GM18873 (cell line): Measurements from ENCODE around the gene MARCHF5.
"Not testable (repeated sequence)": the region's sequence is repeated elsewhere in the genome, so short reads cannot be mapped to it uniquely, and the experiment has no call there.

ENCODE experiments used
- ATAC-seq: cut with Tn5 transposase; IDR thresholded peaks from one replicate; pipeline ENCODE4 v1.9.1; 2021; ENCODE audit warnings: mild to moderate bottlenecking, moderate library complexity, moderate number of reproducible peaks; ENCODE audit not compliant: unreplicated experiment, low FRiP score

MARCHF5 gene

GRCh38 chr10:92303096-92303495, 12.1 kb downstream of the MARCHF5 start:
- ATAC-seq = no peak

- no peak for ATAC-seq
Measured at GRCh38 chr10:92304061-92304460, 13.1 kb downstream of the MARCHF5 start.

- no peak for ATAC-seq
Measured at GRCh38 chr10:92305133-92306072, 14.4 kb downstream of the MARCHF5 start.

DNA sequence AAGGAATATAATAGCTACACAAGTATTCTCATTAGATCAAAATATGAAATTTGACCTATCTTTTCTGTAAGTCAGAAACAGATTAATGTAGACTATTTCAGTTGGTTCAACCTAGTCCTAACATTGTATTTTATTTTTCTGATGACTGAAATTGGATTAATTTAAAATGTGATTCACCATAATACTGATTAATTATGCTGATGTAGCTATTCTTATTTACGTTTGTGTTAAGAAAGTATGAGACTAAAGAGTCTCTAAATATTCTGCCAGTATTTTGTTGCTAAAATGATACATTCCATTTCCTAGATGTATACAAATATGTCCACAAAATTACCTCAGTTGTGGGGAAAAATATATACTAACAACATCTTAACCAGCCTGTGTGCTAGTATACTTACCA, 18.3 kb downstream of the MARCHF5 start:
- ATAC-seq = no peak

DNA sequence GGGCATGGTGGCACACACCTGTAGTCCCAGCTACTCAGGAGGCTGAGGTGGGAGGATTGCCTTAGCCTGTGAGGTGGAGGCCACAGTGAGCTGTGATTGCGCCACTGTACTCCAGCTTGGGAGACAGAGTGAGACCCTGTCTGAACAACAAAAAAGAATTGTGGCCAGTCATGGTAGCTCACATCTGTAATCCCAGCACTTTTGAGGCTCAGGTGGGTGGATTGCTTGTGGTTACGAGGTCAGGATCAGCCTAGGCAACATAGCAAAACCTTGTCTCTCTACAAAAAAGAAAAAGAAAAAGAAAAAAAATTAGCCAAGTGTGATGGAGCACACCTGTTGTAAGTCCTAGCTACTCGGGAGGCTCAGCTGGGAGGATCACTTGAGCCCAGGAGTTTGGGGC, 22.8 kb downstream of the MARCHF5 start:
- ATAC-seq = no peak

- no peak for ATAC-seq
Measured at GRCh38 chr10:92316610-92317009, 25.6 kb downstream of the MARCHF5 start.

DNA sequence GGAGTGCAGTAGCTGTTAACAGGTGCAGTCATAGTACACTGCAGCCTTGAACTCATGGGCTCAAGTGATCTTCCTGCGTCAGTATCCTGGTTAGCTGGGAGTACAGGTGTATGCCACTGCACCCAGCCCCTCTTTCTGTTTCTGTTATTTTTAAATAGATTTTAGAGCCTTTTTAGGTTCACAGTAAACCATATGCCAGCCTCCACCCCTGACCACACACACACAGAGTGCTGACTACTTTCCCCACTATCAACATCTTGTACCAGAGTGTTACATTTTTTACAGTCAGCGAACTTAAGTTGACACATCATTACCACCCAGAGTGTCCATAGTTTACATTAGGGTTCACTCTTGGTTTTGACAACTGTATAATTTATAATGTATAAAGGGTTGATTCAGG, 32.1 kb downstream of the MARCHF5 start:
- ATAC-seq = no peak

DNA sequence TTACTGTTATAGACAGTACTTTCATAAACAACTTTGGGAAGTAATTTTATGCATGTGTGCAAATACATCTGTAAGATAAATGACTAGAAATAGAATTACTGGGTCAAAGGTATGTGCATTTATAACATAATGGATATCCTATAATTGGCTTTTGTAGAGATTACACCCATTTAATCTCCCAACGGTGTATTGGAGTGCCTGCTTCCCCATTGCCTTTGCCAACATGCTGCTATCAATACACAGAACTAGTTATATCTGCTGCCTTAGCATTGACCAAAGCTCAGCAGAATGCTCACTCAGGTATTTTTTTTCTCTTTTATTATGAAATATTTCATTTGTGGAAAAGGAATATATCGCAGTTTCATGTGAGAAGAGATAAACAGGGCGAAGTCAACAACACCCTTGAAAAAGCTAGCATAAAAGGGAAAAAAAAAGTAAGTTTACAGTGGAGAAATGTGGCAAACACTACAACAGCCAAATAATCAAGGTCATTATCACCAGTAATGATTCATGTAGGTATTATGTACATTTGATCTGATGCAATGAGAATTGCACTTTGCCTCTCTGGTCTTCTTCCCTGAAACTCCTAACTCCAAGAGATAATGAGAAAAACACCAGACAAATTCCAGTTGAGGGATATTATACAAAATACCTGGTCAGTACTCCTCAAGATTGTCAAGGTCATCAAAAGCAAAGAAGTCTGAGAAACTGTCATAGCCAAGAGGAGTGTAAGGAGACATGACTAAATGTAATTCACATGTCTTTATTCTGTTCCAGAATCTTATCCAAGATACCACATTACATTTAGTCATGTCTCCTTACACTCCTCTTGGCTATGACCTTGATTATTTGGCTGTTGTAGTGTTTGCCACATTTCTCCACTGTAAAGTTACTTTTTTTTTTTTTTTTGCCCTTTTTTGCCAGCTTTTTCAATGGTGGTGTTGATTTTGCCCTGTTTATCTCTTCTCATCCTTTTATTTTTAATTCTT, 36.8 kb downstream of the MARCHF5 start:
- no peak for ATAC-seq

DNA sequence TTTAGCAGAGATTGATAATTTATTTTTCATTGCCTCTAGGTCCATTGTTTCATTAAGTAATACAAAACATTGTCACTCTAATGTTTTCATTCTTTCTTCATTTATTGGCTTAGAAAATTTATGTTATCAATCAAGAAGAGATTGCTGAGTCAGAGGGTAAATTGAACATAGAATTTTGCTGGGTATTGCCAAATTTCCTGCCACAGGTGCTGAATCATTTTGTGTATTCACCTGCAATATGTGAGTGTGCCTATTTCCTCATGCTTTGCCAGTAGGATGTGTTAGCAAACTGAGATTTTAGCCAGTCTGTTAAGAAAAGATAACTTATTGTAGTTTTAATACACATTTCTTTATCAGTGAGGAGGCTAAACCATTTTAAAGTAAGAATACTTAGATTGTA, 38.0 kb downstream of the MARCHF5 start:
- no peak for ATAC-seq

DNA sequence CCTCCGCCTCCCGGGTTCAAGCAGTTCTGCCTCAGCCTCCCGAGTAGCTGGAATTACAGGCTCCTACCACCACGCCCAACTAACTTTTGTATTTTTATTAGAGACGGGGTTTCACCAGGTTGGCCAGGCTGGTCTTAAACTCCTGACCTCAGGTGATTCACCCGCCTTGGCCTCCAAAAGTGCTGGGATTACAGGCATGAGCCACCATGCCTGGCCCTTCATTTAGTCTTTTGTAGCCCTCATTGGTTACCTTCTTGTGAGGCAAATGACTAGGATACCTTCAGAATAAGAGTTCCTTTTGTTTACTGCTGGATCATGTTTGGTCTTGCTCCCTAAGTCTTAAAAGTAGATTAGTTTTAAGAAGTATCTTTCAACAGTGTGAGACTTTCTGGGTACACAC, 39.0 kb downstream of the MARCHF5 start:
- not testable (repeated sequence) for ATAC-seq

DNA sequence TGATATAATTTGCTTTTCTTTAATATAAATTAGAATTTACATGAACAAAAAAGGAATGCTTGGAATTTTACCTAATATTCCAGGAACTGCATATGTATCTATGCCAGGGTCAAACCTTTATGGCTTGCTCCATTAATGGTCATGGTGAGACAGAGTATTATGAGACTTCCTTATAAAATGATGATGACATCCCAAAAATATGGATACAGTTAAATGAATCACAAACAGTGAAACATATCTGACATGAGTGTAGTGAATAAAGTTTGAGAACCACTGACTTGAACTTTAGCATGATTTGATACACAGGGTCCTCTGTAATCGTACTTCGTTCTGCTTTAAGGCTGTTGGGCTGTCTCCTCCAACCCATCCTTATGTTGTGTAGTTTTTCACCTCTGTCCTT, 51.8 kb downstream of the MARCHF5 start:
- no peak for ATAC-seq

DNA sequence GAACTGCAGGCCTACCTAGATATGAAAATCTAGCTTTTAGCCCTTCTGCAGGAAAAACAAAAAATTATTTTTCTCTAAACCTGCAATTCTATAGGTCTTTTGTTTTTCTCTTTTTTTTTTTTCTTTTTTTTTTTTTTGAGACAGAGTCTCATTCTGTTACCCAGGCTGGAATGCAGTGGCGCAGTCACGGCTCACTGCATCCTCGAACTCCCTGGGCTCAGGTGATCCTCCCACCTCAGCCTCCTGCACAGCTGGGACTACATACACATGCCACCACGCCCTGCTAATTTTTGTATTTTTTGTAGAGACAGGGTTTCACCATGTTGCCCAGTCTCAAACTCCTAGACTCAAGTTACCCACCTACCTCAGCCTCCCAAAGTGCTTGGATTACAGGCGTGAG, 54.6 kb downstream of the MARCHF5 start:
- not testable (repeated sequence) for ATAC-seq

DNA sequence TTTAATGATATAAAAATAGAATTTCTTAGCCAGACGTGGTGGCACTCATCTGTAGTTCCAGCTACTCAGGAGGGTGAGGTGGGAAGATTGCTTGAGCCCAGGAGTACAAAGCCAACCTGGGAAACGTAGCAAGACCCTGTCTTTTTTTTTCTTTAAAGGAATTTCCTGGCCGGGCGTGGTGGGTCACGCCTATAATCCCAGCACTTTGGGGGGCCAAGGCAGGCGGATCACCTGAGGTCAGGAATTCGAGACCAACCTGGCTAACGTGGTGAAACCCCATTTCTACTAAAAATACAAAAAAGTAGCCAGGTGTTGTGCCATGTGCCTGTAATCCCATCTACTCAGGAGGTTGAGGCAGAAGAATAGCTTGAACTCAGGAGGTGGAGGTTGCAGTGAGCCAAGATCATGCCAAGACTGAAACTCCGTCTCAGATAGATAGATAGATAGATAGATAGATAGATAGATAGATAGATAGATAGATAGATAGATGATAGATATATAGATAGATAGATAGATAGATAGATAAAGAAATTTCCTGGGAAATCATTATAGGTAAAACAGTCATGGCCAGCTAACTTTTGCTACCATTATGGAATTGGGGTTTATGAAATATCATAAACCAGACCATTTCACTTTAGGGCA, 56.2 kb downstream of the MARCHF5 start:
- ATAC-seq = not testable (repeated sequence)

DNA sequence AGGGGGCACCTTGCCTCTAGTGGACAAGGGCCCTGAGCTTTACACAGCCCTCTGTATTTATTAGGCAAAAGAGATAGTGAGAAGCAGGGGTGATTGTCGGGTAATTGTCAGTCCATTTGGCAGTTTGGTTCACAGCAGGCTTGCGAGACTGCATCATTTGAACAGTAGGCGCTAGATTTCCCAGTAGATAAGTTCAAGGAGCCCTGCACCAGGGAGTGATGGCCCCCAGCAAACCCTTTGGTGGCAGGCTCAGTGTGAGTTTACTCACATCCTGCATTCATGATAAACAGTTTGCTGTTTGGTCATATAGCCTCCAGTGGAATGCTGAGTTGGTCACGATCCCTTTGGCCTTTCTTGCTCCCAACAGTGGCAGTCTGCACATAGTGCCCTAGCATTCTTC, 59.4 kb downstream of the MARCHF5 start:
- ATAC-seq = no peak

DNA sequence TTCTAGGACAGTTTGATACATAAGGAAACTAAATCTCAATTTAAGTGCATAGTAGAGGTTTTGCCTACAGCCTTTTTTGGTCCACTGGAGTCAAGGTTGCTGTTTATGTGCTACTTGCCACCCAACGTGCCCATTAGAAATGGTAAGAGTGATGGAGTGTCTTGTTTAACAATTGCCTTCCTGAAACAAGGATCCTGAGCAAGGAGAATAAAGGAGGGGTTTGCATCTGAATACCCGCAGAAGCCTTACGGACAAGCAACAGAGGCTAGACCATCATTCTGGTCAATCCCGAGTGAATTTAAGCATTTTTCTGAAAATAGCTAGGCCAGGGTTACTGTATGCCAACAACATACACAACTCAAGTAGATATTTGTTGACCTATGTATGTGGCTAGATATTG, 63.6 kb downstream of the MARCHF5 start:
- no peak for ATAC-seq

GRCh38 chr10:92356041-92356440, 65.1 kb downstream of the MARCHF5 start:
- no peak for ATAC-seq

DNA sequence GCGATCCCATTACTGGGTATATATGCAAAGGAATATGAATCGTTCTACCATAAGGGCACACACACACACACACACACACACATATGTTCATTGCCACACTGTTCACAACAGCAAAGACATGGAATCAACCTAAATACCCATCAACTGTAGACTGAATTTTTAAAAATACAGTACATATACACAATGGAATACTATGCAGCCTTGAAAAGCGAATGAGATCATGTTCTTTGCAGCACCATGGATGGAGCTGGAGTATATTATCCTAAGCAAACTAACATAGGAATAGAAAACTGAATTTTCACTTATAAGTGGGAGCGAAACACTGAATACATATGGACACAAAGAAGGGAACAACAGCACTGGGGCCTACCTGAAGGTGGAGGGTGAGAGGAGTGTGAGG, 72.5 kb downstream of the MARCHF5 start:
- no peak for ATAC-seq

GRCh38 chr10:92366412-92367021, 75.5 kb downstream of the MARCHF5 start:
- no peak for ATAC-seq

DNA sequence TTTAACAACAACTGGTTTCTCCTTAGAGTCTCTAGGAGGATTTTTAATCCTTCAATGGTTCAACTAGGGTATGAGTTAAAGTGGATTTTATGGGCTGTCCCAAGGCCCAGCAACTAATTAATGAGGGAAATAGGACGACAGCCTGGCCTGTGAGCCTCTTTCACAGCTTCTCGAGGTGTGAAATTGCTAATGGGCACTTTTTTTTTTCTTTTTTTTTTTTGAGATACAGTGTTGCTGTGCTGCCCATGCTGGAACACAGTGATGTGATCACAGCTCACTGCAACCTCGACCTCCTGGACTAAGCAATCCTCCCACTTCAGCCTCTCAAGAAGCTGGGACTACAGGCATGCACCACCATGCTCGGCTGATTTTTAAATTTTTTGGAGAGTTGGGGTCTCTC, 87.0 kb downstream of the MARCHF5 start:
- ATAC-seq = no peak

GRCh38 chr10:92381543-92381954, 90.6 kb downstream of the MARCHF5 start:
- ATAC-seq = no peak
